DMS 273 treated with DMSO at 0.1 percent for 48 hours (cell line): Measurements from ENCODE around the gene THEMIS.
"Not testable (repeated sequence)": the region's sequence is repeated elsewhere in the genome, so short reads cannot be mapped to it uniquely, and the experiment has no call there.

Experiments used
- DNase-seq: peaks from one replicate; lab custom pipeline; 2025; lab: John Stamatoyannopoulos, UW

Gene THEMIS

GRCh38 chr6:127912914-127913313 is 12.1 kb upstream of the THEMIS start:
- no peak for DNase-seq

GRCh38 chr6:127907960-127908640 is 7.2 kb upstream of the THEMIS start:
- DNase-seq = no peak

DNA sequence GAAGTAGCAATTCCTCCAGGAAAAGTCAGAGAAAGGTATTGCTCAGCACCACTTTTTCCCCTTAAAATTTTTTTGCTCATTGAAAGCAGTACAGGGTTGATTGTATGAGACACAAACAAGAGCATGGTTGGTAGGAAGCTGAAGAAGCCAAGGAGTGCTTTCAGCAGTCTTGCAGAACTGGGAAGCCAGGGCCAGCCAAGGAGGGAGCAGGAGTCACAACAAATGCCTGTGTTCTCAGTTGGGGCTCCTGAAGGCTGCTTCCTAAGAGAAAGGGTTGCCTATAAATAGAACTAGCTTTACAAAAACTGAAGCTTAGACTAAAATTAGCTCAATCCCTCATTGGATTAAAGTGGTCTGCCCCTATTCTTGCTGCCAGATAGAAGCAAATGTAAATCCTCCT is 3.3 kb upstream of the THEMIS start:
- no peak for DNase-seq

GRCh38 chr6:127902933-127903332 is 2.1 kb upstream of the THEMIS start:
- DNase-seq = no peak

- no peak for DNase-seq
Observed at GRCh38 chr6:127897484-127897883, 3.4 kb downstream of the THEMIS start.

GRCh38 chr6:127894051-127894450 is 6.8 kb downstream of the THEMIS start:
- DNase-seq = no peak

DNA sequence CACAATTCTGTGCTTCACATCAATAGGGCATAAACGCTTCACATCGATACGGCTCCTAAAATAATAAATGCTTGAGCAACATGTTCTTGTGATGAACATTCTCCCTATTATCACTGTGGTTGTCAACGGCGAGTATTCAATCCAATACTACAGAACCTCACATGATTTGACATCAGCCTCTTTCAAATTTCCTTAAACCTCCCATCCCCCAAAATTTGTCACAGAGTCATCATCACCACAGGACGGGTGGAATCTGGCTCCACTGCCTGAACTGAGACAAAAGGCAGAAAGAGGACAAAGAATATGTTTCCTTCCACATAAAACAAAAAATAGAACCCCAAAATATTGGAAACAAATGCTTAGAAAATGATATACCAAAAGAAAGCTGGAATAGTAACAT is 7.3 kb downstream of the THEMIS start:
- no peak for DNase-seq

GRCh38 chr6:127891731-127892326 is 9.0 kb downstream of the THEMIS start:
- DNase-seq = no peak

- no peak for DNase-seq
Observed at GRCh38 chr6:127886603-127887002, 14.3 kb downstream of the THEMIS start.

- no peak for DNase-seq
Observed at GRCh38 chr6:127884134-127884533, 16.7 kb downstream of the THEMIS start.

GRCh38 chr6:127881949-127882348 is 18.9 kb downstream of the THEMIS start:
- not testable (repeated sequence) for DNase-seq

DNA sequence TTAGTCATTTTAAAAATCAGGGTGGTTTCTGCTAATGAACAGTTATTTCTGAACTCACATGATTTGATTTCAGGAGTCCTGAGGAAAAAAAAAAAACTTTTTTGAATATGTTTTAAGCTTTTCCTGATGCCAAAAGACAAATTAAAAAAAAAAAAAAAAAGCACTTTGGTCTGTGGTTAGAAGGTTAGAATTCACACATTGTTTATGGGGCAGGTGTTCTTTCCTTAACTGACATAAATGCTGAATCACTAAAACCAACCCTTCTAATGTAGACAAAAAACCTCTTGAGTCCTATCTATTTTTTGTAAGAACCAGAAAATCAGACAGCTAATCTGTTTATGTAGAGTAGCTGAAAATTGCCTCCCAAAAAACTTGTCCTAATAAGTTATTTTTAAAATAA is 20.4 kb downstream of the THEMIS start:
- DNase-seq = no peak

- DNase-seq = no peak
Observed at GRCh38 chr6:127879685-127880084, 21.2 kb downstream of the THEMIS start.

DNA sequence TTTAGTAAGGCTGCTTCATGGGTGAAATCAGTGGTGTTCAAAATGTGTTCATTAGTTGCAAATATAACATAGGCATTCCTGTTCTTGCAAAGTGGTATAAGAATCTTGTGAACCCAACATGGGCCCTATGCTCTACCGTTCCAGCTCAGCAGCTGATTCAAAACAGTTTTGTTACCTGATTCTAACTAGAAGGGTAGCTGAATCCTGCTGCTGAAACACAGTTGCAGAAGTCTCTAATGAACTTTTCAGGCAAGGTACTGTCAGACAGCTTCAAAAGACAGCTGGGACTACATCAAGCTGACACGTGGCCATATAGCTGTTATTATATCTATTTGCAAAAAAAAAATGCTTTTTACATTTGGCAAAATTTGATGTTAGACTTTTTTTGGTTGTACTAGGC is 22.7 kb downstream of the THEMIS start:
- DNase-seq = no peak

DNA sequence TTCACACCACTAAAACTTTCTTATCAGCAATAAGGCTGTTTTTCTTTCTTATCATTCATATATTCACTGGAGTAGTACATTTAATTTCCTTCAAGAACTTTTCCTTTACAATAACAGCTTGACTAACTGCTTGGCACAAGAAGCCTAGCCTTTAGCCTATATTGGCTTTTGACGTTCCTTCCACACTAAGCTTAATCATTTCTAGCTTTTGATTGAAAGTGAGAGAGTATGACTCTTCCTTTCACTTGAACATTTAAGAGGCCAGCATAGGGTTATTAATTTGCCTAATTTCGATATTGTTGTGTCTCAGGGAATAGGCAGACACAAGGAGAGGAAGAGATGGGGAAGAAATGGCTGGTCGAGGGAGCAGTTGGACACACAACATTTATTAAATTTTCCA is 23.6 kb downstream of the THEMIS start:
- no peak for DNase-seq

DNA sequence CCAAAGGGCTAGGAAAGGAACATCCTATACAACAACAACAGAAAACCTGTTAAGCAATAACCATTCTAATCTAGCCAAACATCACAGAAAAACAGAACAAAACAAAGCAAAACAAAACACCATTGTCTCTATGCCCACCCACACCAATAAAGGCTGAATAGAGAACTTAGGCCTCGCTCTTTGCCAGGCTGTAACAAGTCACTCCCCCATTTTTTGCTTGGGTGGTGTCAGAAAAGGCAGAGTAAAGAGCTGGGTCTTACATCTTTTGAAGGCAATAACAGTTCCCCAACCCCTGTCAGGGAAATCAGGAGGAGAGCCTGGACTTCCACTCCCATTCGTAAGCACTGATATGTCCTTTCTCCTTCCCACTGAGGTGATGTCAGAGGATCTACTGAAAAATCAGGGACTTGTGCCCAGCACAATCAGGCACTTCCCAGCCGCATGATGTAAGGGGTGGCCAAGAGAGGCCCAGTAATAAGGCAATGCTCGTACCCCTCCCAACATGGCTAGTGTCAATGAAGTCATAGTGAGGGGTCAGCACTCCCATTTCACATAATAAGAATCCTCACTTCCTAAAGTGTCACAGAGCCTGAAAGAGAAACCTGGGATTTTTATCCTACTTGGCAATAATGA is 31.0 kb downstream of the THEMIS start:
- no peak for DNase-seq

- DNase-seq = no peak
Observed at GRCh38 chr6:127869183-127869582, 31.7 kb downstream of the THEMIS start.

DNA sequence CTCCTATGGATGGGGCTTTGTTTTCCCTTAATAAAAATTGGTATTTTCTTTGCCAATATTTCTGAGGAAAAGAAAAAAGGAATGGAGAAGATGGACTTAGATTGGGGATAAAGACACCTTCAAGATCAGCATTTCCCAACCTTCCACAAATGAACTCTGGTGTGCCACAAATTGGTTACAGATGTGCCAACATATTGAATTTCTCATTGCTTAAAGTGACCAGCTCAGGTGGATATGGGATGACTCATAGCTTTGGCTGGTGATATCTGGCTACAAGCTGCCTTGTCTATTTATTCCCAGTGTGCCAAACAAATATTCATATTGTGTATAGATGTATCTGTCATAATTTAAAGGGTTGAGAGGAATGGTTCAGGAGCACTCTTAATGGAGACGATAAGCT is 32.5 kb downstream of the THEMIS start:
- no peak for DNase-seq

- no peak for DNase-seq
Observed at GRCh38 chr6:127866766-127867165, 34.1 kb downstream of the THEMIS start.

DNA sequence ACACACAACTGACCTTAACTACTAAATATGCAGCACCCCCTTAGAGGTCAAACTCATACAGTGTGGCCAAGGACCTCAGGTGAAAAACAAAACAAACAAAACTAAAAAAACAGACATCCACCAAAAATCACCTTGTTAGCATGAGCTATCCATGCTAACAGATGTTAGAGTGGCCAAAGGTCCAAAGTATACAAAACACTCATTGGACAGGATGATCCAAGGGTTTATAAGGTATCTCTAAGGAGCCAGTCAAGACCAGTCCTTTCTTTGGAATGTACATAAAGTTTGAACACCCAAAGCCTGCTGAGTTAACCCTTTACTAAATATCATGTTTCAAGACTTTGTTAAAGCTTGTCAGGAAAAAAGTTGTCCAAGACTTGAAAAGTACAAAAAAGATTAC is 35.8 kb downstream of the THEMIS start:
- DNase-seq = no peak

- DNase-seq = no peak
Observed at GRCh38 chr6:127864701-127865100, 36.2 kb downstream of the THEMIS start.

- DNase-seq = no peak
Observed at GRCh38 chr6:127860723-127861122, 40.1 kb downstream of the THEMIS start.

DNA sequence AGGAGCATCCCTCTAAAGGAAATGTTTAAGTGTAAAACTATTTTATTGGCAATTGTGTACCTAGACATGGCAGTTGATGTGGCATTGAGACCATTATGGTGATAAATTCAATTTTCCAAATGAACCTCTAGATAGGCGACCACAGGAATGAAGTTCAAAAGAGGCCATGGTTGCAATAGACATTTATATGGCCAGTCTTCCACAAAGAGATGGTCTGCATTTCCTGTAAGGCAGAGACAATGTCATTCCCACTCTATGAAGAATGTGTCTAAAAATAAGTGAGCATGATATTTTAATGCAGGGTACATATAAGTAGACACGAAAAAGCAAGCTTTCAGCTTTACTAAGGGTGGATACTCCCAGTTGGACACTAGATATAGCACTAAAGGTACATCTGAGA is 40.9 kb downstream of the THEMIS start:
- no peak for DNase-seq
